ENCODE data around the gene ATP6V0D1.
A peak's percentile ranks its signal among the peaks of the same experiment; 100 is the strongest.

ATP6V0D1 gene

GRCh38 chr16:67429053-67429798 lies 51.7 kb downstream of the ATP6V0D1 start:
- H3K27me3 ChIP-seq (ENCODE audit: control insufficient read depth, insufficient read depth, low read length) = peaks cover 29% of the 10 kb centered on the region
- H3K4me3 ChIP-seq (ENCODE audit: low read length) = no peak overlapping the region
- H3K27ac ChIP-seq (ENCODE audit: low read length) = no peak overlapping the region
- no peak overlapping the region for H3K9ac ChIP-seq (ENCODE audit: low read length)
- H3K9me3 ChIP-seq (ENCODE audit: control insufficient read depth, low read depth, low read length) = no peaks in the 10 kb centered on the region
- H3K36me3 ChIP-seq (ENCODE audit: control insufficient read depth, low read depth, low read length) = no peaks in the 10 kb centered on the region
- peaks cover 44% of the 10 kb centered on the region for H3K4me1 ChIP-seq (ENCODE audit: control insufficient read depth, low read depth, low read length)

GRCh38 chr16:67428146-67428731 lies 52.7 kb downstream of the ATP6V0D1 start:
- Histone ChIP-seq H3K4me1 (ENCODE audit: control insufficient read depth, low read depth, low read length) (peaks cover 52% of the 10 kb centered on the region), H3K27me3 (ENCODE audit: control insufficient read depth, insufficient read depth, low read length) (peaks cover 29% of the 10 kb centered on the region), H3K9me3 (ENCODE audit: control insufficient read depth, low read depth, low read length) (no peaks in the 10 kb centered on the region), H3K27ac (ENCODE audit: low read length) (no peak overlapping the region), H3K36me3 (ENCODE audit: control insufficient read depth, low read depth, low read length) (no peaks in the 10 kb centered on the region), H3K4me3 (ENCODE audit: low read length) (no peak overlapping the region), H3K9ac (ENCODE audit: low read length) (no peak overlapping the region)

GRCh38 chr16:67426950-67427349 lies 54.0 kb downstream of the ATP6V0D1 start:
- no peaks in the 10 kb centered on the region for H3K9me3 ChIP-seq (ENCODE audit: control insufficient read depth, low read depth, low read length)
- peaks cover 49% of the 10 kb centered on the region for H3K4me1 ChIP-seq (ENCODE audit: control insufficient read depth, low read depth, low read length)
- H3K36me3 ChIP-seq (ENCODE audit: control insufficient read depth, low read depth, low read length) = no peaks in the 10 kb centered on the region
- no peak overlapping the region for H3K9ac ChIP-seq (ENCODE audit: low read length)
- no peak overlapping the region for H3K4me3 ChIP-seq (ENCODE audit: low read length)
- H3K27ac ChIP-seq (ENCODE audit: low read length) = no peak overlapping the region
- H3K27me3 ChIP-seq (ENCODE audit: control insufficient read depth, insufficient read depth, low read length) = peaks cover 29% of the 10 kb centered on the region

DNA sequence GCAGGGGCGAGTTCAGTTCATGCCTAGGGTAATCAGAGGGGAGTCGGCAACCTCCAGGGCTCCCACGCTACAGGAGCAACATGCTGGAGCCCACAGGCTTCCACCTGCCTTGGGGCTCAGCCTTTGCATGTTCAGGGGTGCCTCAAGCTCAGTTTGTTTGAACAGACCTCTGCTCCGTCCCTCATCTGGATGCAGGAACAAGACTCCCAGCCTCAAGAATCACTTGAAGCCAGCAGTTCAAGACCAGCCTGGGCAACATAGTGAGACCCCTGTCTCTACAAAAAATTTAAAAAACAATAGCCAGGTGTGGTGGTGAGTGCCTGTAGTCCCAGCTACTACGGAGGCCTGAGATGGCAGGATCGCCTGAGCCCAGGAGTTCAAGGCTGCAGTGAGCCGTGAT lies 54.9 kb downstream of the ATP6V0D1 start:
- H3K9me3 ChIP-seq (ENCODE audit: control insufficient read depth, low read depth, low read length) = no peaks in the 10 kb centered on the region
- H3K36me3 ChIP-seq (ENCODE audit: control insufficient read depth, low read depth, low read length) = no peaks in the 10 kb centered on the region
- H3K9ac ChIP-seq (ENCODE audit: low read length) = no peak overlapping the region
- H3K4me3 ChIP-seq (ENCODE audit: low read length) = no peak overlapping the region
- peaks cover 44% of the 10 kb centered on the region for H3K4me1 ChIP-seq (ENCODE audit: control insufficient read depth, low read depth, low read length)
- no peak overlapping the region for H3K27ac ChIP-seq (ENCODE audit: low read length)
- H3K27me3 ChIP-seq (ENCODE audit: control insufficient read depth, insufficient read depth, low read length) = peaks cover 23% of the 10 kb centered on the region

- no peaks in the 10 kb centered on the region for H3K9me3 ChIP-seq (ENCODE audit: control insufficient read depth, low read depth, low read length)
- H3K4me1 ChIP-seq (ENCODE audit: control insufficient read depth, low read depth, low read length) = peaks cover 44% of the 10 kb centered on the region
- H3K4me3 ChIP-seq (ENCODE audit: low read length) = peak overlapping the region; percentile 46
- peak overlapping the region; percentile 94 for H3K27ac ChIP-seq (ENCODE audit: low read length)
- H3K9ac ChIP-seq (ENCODE audit: low read length) = no peak overlapping the region
- H3K27me3 ChIP-seq (ENCODE audit: control insufficient read depth, insufficient read depth, low read length) = peaks cover 23% of the 10 kb centered on the region
- no peaks in the 10 kb centered on the region for H3K36me3 ChIP-seq (ENCODE audit: control insufficient read depth, low read depth, low read length)
Observed at GRCh38 chr16:67425580-67425979, 55.4 kb downstream of the ATP6V0D1 start.

GRCh38 chr16:67425061-67425460 lies 55.9 kb downstream of the ATP6V0D1 start:
- Histone ChIP-seq H3K9me3 (ENCODE audit: control insufficient read depth, low read depth, low read length) (no peaks in the 10 kb centered on the region), H3K27ac (ENCODE audit: low read length) (peak overlapping the region; percentile 94), H3K4me3 (ENCODE audit: low read length) (peak overlapping the region; percentile 46), H3K9ac (ENCODE audit: low read length) (peak overlapping the region; percentile 60), H3K36me3 (ENCODE audit: control insufficient read depth, low read depth, low read length) (no peaks in the 10 kb centered on the region), H3K4me1 (ENCODE audit: control insufficient read depth, low read depth, low read length) (peaks cover 41% of the 10 kb centered on the region), H3K27me3 (ENCODE audit: control insufficient read depth, insufficient read depth, low read length) (peaks cover 18% of the 10 kb centered on the region)

DNA sequence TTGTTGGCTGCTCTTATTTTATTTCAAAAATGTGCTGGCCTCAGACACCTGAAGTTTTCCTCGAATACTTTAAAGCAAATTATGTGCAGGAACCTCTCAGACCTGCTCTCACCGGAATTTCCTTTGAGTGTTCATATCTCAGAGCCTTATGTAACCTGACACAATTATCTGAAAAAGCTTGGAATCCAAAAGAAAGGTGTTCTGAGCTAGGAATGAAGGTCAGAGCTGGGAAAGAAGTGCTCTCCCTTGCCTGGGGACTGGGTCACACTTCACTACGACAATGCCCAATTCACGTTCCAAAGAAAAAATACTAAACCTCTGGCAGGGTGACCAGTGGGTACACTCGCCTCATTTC lies 56.7 kb downstream of the ATP6V0D1 start:
- H3K4me3 ChIP-seq (ENCODE audit: low read length) = peak overlapping the region; percentile 46
- H3K27ac ChIP-seq (ENCODE audit: low read length) = peak overlapping the region; percentile 94
- peak overlapping the region; percentile 60 for H3K9ac ChIP-seq (ENCODE audit: low read length)
- peaks cover 44% of the 10 kb centered on the region for H3K4me1 ChIP-seq (ENCODE audit: control insufficient read depth, low read depth, low read length)
- H3K27me3 ChIP-seq (ENCODE audit: control insufficient read depth, insufficient read depth, low read length) = peaks cover 9% of the 10 kb centered on the region
- H3K9me3 ChIP-seq (ENCODE audit: control insufficient read depth, low read depth, low read length) = no peaks in the 10 kb centered on the region
- H3K36me3 ChIP-seq (ENCODE audit: control insufficient read depth, low read depth, low read length) = no peaks in the 10 kb centered on the region

DNA sequence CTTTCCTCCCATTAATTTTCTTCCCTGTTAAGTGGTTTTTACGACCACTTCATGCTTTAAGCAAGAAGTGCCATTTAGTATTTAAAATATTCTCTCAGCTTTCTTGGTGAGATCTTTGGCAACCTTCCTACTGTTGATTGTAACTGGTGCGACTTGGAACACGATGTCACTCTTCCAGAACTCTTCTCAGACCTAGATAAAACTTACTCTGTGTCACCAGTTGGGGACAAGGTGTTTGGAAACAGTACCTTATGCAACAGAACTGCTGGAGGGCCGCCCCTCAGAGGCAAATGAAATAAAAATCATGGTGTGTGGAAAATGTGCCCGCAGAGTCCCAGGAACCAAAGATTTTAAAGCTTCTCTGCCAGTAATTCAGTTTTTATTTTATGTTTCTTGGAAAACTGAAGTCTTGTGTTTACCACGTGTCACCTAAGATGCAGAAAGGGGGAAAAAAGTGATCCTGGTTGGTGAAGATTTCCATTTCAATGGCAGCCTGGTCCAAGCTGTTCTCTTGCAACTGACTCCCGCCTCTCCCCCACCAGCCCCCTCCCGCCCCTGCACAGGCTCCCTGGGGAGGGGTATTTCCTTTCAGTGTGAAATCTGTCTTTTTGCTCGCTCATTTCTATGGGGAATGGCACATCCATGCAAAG lies 57.2 kb downstream of the ATP6V0D1 start:
- peaks cover 4% of the 10 kb centered on the region for H3K27me3 ChIP-seq (ENCODE audit: control insufficient read depth, insufficient read depth, low read length)
- peak overlapping the region; percentile 46 for H3K4me3 ChIP-seq (ENCODE audit: low read length)
- peak overlapping the region; percentile 60 for H3K9ac ChIP-seq (ENCODE audit: low read length)
- H3K9me3 ChIP-seq (ENCODE audit: control insufficient read depth, low read depth, low read length) = no peaks in the 10 kb centered on the region
- no peaks in the 10 kb centered on the region for H3K36me3 ChIP-seq (ENCODE audit: control insufficient read depth, low read depth, low read length)
- H3K4me1 ChIP-seq (ENCODE audit: control insufficient read depth, low read depth, low read length) = peaks cover 44% of the 10 kb centered on the region
- peak overlapping the region; percentile 94 for H3K27ac ChIP-seq (ENCODE audit: low read length)

DNA sequence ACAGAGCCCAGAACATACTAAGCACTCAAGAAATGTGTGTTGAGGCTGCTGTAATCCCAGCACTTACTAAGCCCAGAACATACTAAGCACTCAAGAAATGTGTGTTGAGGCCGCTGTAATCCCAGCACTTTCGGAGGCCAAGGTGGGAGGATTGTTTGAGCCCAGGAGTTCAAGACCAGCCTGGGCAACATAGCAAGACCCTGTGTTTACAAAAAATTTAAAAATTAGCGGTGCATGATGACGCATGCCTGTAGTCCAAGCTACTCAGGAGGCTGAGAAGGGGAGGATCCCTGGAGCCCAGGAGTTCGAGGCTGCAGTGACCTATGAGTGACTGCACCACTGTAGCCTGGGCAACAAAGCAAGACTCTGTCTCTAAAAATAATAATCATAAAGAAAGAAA lies 57.9 kb downstream of the ATP6V0D1 start:
- H3K9ac ChIP-seq (ENCODE audit: low read length) = no peak overlapping the region

DNA sequence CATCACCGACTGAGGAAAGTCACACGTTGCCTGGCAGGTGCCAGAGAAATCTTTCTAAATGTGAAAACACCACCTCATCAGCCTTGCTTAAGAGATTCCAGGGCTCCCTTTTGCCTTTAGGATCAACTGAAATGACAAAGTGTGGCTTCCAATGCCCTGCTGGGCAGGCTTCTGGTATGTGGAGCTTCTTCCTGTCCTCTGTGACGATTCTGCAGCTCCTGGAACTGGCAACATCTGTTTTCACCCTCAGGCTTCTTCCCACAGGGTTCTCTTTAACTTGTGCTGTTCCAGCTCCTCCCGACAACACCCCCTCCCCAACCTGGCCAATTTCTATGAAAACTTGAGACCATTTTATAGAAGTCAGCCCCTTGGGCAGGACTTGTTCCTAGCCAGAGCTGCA lies 59.9 kb downstream of the ATP6V0D1 start:
- H3K27ac ChIP-seq (ENCODE audit: low read length) = no peak overlapping the region
- H3K9ac ChIP-seq (ENCODE audit: low read length) = no peak overlapping the region
- H3K9me3 ChIP-seq (ENCODE audit: control insufficient read depth, low read depth, low read length) = no peaks in the 10 kb centered on the region
- H3K4me3 ChIP-seq (ENCODE audit: low read length) = no peak overlapping the region
- no peaks in the 10 kb centered on the region for H3K36me3 ChIP-seq (ENCODE audit: control insufficient read depth, low read depth, low read length)
- H3K4me1 ChIP-seq (ENCODE audit: control insufficient read depth, low read depth, low read length) = peaks cover 40% of the 10 kb centered on the region
- H3K27me3 ChIP-seq (ENCODE audit: control insufficient read depth, insufficient read depth, low read length) = no peaks in the 10 kb centered on the region

More for the DNA sequence above, 57.9 kb downstream of the ATP6V0D1 start:
- no peaks in the 10 kb centered on the region for H3K36me3 ChIP-seq (ENCODE audit: control insufficient read depth, low read depth, low read length)
- no peaks in the 10 kb centered on the region for H3K27me3 ChIP-seq (ENCODE audit: control insufficient read depth, insufficient read depth, low read length)
- H3K4me1 ChIP-seq (ENCODE audit: control insufficient read depth, low read depth, low read length) = peaks cover 38% of the 10 kb centered on the region
- no peak overlapping the region for H3K4me3 ChIP-seq (ENCODE audit: low read length)
- no peaks in the 10 kb centered on the region for H3K9me3 ChIP-seq (ENCODE audit: control insufficient read depth, low read depth, low read length)
- no peak overlapping the region for H3K27ac ChIP-seq (ENCODE audit: low read length)

- Histone ChIP-seq H3K4me1 (ENCODE audit: control insufficient read depth, low read depth, low read length) (peaks cover 32% of the 10 kb centered on the region), H3K27ac (ENCODE audit: low read length) (no peak overlapping the region), H3K9me3 (ENCODE audit: control insufficient read depth, low read depth, low read length) (no peaks in the 10 kb centered on the region), H3K36me3 (ENCODE audit: control insufficient read depth, low read depth, low read length) (no peaks in the 10 kb centered on the region), H3K27me3 (ENCODE audit: control insufficient read depth, insufficient read depth, low read length) (no peaks in the 10 kb centered on the region), H3K4me3 (ENCODE audit: low read length) (no peak overlapping the region), H3K9ac (ENCODE audit: low read length) (no peak overlapping the region)
Observed at GRCh38 chr16:67419931-67420330, 61.0 kb downstream of the ATP6V0D1 start.
